ENCODE data around the gene CLEC2A.

Gene CLEC2A

DNA sequence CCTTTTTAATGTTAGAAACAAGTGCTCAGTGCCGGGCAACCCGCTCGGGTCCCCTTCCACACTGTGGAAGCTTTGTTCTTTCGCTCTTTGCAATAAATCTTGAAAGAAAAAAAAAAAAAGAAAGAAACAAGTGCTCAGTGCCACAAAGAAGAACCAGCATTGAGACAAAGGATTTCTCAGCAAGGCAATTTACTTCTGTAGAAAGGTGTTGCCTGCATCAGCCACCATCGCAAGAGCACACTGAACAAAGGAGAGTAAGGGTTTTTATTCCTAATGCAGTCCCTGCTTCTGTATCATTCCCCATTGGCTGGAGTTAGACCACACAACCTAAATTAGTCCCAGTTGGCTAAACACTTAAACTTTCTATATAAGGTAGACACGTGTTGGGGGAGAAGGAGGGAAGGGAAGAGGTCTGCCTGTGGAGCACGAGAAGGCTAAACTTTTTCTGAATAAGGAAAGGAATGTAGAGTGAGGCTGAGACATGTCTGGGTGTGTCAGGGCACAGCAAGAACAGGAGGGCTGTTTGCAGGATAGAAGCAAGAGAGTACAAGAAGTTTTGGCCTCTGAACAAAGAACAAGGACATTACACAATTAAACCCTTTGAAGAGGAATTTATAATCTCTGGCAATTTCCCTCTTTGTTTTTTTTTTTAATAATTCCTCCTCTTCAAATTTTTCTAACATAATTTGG is 29.5 kb downstream of the CLEC2A start:
- Histone ChIP-seq H3K9me3 (ENCODE audit: insufficient read depth, low read length, severe bottlenecking) (peaks cover 7% of the 10 kb centered on the region), H3K36me3 (ENCODE audit: insufficient read depth, low read length) (no peaks in the 10 kb centered on the region)

GRCh38 chr12:9900930-9901329 is 31.2 kb downstream of the CLEC2A start:
- H3K27ac ChIP-seq (ENCODE audit: low read length) = no peak overlapping the region
- H3K36me3 ChIP-seq (ENCODE audit: insufficient read depth, low read length) = no peaks in the 10 kb centered on the region
- DNase-seq = no peak
- peaks cover 7% of the 10 kb centered on the region for H3K9me3 ChIP-seq (ENCODE audit: insufficient read depth, low read length, severe bottlenecking)
- no peaks in the 10 kb centered on the region for H3K27me3 ChIP-seq (ENCODE audit: insufficient read depth, low read length, poor library complexity)
- no peak overlapping the region for H3K4me2 ChIP-seq (ENCODE audit: insufficient read depth, low read length)
- no peak overlapping the region for H2AFZ ChIP-seq (ENCODE audit: low read depth, low read length)
- H3K79me2 ChIP-seq (ENCODE audit: insufficient read depth, low read length) = no peaks in the 10 kb centered on the region
- ATAC-seq (ENCODE audit: insufficient read depth, low read depth) = no peak
- no peaks in the 10 kb centered on the region for H4K20me1 ChIP-seq (ENCODE audit: insufficient read depth, low read length)
- H3K9ac ChIP-seq (ENCODE audit: low read depth, low read length) = no peak overlapping the region
- TF ChIP-seq CTCF (IDR thresholded peaks at IDR 0.05; ENCODE audit: borderline replicate concordance, extremely low read depth, low read length, poor library complexity, severe bottlenecking) (no peak), EZH2 (IDR thresholded peaks at IDR 0.05; ENCODE audit: borderline replicate concordance, low read depth, low read length, severe bottlenecking) (no peak)
- no peak overlapping the region for H3K4me3 ChIP-seq (ENCODE audit: low read depth in 1 of 2, low read length in 2 of 2)
- no peaks in the 10 kb centered on the region for H3K4me1 ChIP-seq (ENCODE audit: insufficient read depth, low read length)

More for the DNA sequence above, 29.5 kb downstream of the CLEC2A start:
- H3K27ac ChIP-seq (ENCODE audit: low read length) = no peak overlapping the region
- TF ChIP-seq EZH2 (IDR thresholded peaks at IDR 0.05; ENCODE audit: borderline replicate concordance, low read depth, low read length, severe bottlenecking) (no peak), CTCF (IDR thresholded peaks at IDR 0.05; ENCODE audit: borderline replicate concordance, extremely low read depth, low read length, poor library complexity, severe bottlenecking) (no peak)
- 0 out of 2 replicates have a peak, but pooled peaks cover 2% of the 10 kb centered on the region for H3K4me1 ChIP-seq (ENCODE audit: insufficient read depth, low read length)
- H3K79me2 ChIP-seq (ENCODE audit: insufficient read depth, low read length) = no peaks in the 10 kb centered on the region
- H3K4me2 ChIP-seq (ENCODE audit: insufficient read depth, low read length) = no peak overlapping the region
- H3K4me3 ChIP-seq (ENCODE audit: low read depth in 1 of 2, low read length in 2 of 2) = no peak overlapping the region
- H3K27me3 ChIP-seq (ENCODE audit: insufficient read depth, low read length, poor library complexity) = no peaks in the 10 kb centered on the region
- DNase-seq (no peak), ATAC-seq (ENCODE audit: insufficient read depth, low read depth) (no peak)
- no peak overlapping the region for H3K9ac ChIP-seq (ENCODE audit: low read depth, low read length)
- H4K20me1 ChIP-seq (ENCODE audit: insufficient read depth, low read length) = no peaks in the 10 kb centered on the region
- H2AFZ ChIP-seq (ENCODE audit: low read depth, low read length) = no peak overlapping the region

- Histone ChIP-seq H4K20me1 (ENCODE audit: insufficient read depth, low read length) (no peaks in the 10 kb centered on the region), H3K4me3 (ENCODE audit: low read depth in 1 of 2, low read length in 2 of 2) (no peak overlapping the region), H3K27ac (ENCODE audit: low read length) (no peak overlapping the region), H3K9me3 (ENCODE audit: insufficient read depth, low read length, severe bottlenecking) (peaks cover 7% of the 10 kb centered on the region), H3K36me3 (ENCODE audit: insufficient read depth, low read length) (no peaks in the 10 kb centered on the region), H2AFZ (ENCODE audit: low read depth, low read length) (no peak overlapping the region), H3K27me3 (ENCODE audit: insufficient read depth, low read length, poor library complexity) (no peaks in the 10 kb centered on the region), H3K79me2 (ENCODE audit: insufficient read depth, low read length) (no peaks in the 10 kb centered on the region), H3K4me2 (ENCODE audit: insufficient read depth, low read length) (no peak overlapping the region), H3K4me1 (ENCODE audit: insufficient read depth, low read length) (no peaks in the 10 kb centered on the region), H3K9ac (ENCODE audit: low read depth, low read length) (no peak overlapping the region)
- DNase-seq (no peak), ATAC-seq (ENCODE audit: insufficient read depth, low read depth) (no peak)
- no peak for TF ChIP-seq EZH2 (IDR thresholded peaks at IDR 0.05; ENCODE audit: borderline replicate concordance, low read depth, low read length, severe bottlenecking)
Observed at GRCh38 chr12:9899209-9899608, 33.0 kb downstream of the CLEC2A start.

DNA sequence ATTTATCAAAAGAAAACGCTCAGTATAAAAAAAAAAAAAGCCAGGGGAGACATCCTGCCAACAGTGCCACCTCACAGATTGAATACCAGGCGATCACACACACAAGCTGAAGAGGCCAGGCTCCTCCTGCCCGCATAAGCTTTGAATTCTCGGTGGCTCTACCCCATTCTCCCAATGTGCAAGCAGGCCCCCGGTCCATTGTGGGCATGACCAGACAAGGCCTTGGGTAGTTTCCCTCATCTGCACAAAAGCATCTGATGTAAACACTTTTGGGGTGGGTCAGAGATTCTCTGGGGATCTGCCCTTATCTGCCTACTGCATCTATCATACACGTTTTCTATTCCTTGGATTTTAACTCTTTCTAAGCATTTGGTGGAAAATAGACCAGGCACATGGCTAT is 34.6 kb downstream of the CLEC2A start:
- H3K79me2 ChIP-seq (ENCODE audit: insufficient read depth, low read length) = no peaks in the 10 kb centered on the region
- no peak overlapping the region for H3K4me3 ChIP-seq (ENCODE audit: low read depth in 1 of 2, low read length in 2 of 2)
- no peak for DNase-seq
- no peak overlapping the region for H3K27ac ChIP-seq (ENCODE audit: low read length)
- H3K36me3 ChIP-seq (ENCODE audit: insufficient read depth, low read length) = no peaks in the 10 kb centered on the region
- no peak overlapping the region for H3K9ac ChIP-seq (ENCODE audit: low read depth, low read length)
- no peaks in the 10 kb centered on the region for H3K4me1 ChIP-seq (ENCODE audit: insufficient read depth, low read length)
- no peaks in the 10 kb centered on the region for H3K27me3 ChIP-seq (ENCODE audit: insufficient read depth, low read length, poor library complexity)
- H4K20me1 ChIP-seq (ENCODE audit: insufficient read depth, low read length) = no peaks in the 10 kb centered on the region
- H2AFZ ChIP-seq (ENCODE audit: low read depth, low read length) = no peak overlapping the region
- TF ChIP-seq EZH2 (IDR thresholded peaks at IDR 0.05; ENCODE audit: borderline replicate concordance, low read depth, low read length, severe bottlenecking) = no peak
- no peak for TF ChIP-seq CTCF (IDR thresholded peaks at IDR 0.05; ENCODE audit: borderline replicate concordance, extremely low read depth, low read length, poor library complexity, severe bottlenecking)
- H3K4me2 ChIP-seq (ENCODE audit: insufficient read depth, low read length) = no peak overlapping the region
- ATAC-seq (ENCODE audit: insufficient read depth, low read depth) = no peak
- H3K9me3 ChIP-seq (ENCODE audit: insufficient read depth, low read length, severe bottlenecking) = peaks cover 3% of the 10 kb centered on the region

All from DND-41 (cell line).